WTC11 (cell line): Measurements from ENCODE around the gene LDLRAD4. TPM values are rescaled to one million over a fixed set of nuclear protein-coding genes. Genes with fewer than 3 reads are reported as not detected.

Experiments used
- ATAC-seq: fragments of 200-7000 bp; cut with Tn5 transposase; 2 replicates; pipeline ENCODE4 v1.10.0; 2021; ENCODE audit warnings: mild to moderate bottlenecking, moderate library complexity
- CTCF ChIA-PET: fragments of 300-600 bp; sonication (Branson Sonifier 250); formaldehyde crosslinking; loops from one replicate; lab custom pipeline; 2021; ENCODE audit warnings: antibody characterized with exemption; lab: Charles Lee
- POLR2A ChIA-PET: fragments of 350-600 bp; sonication (Branson Sonifier 250); formaldehyde crosslinking; loops from one replicate; lab custom pipeline; 2021; ENCODE audit warnings: antibody characterized with exemption; lab: Charles Lee
- DNase-seq: peaks from one replicate; pipeline ENCODE4 v3.0.0; 2021; ENCODE audit warnings: low spot score
- H3K27ac Mint-ChIP-seq: 2 replicates; pipeline ENCODE4 v1.8.0; 2021; ENCODE audit warnings: mixed read lengths
- H3K27me3 Mint-ChIP-seq: 2 replicates; pipeline ENCODE4 v1.8.0; 2021; ENCODE audit warnings: low read depth, mild to moderate bottlenecking, moderate library complexity, mixed read lengths
- H3K36me3 Mint-ChIP-seq: 2 replicates; pipeline ENCODE4 v1.8.0; 2021; ENCODE audit warnings: mixed read lengths
- H3K4me1 Mint-ChIP-seq: 2 replicates; pipeline ENCODE4 v1.8.0; 2022; ENCODE audit warnings: mixed read lengths
- H3K4me3 Mint-ChIP-seq: 2 replicates; pipeline ENCODE4 v1.8.0; 2021; ENCODE audit warnings: mild to moderate bottlenecking, moderate library complexity, mixed read lengths
- H3K9me3 Mint-ChIP-seq: 2 replicates; pipeline ENCODE4 v1.8.0; 2021; ENCODE audit warnings: mixed read lengths
- CBFB ChIP-seq: sonication (generic); formaldehyde crosslinking; IDR thresholded peaks from 2 replicates; pipeline ENCODE4 v1.8.1; 2022; ENCODE audit warnings: mild to moderate bottlenecking, low read depth, missing genetic modification reagents
- CREM ChIP-seq: sonication (generic); formaldehyde crosslinking; IDR thresholded peaks from 2 replicates; pipeline ENCODE4 v1.8.1; 2022; ENCODE audit warnings: mild to moderate bottlenecking, missing genetic modification reagents, moderate library complexity
- EMX1 ChIP-seq: fragments of 250-450 bp; sonication (Bioruptor Pico); IDR thresholded peaks from 2 replicates; pipeline ENCODE4 v1.8.0; 2021; ENCODE audit warnings: mild to moderate bottlenecking
- GRHL2 ChIP-seq: fragments of 250-450 bp; sonication (Bioruptor Pico); IDR thresholded peaks from 2 replicates; pipeline ENCODE4 v1.8.0; 2022; ENCODE audit warnings: mild to moderate bottlenecking, moderate library complexity; ENCODE audit not compliant: insufficient replicate concordance, severe bottlenecking
- NFYB ChIP-seq: sonication (generic); formaldehyde crosslinking; conservative IDR thresholded peaks from 2 replicates; pipeline ENCODE4 v1.8.0; 2022; ENCODE audit warnings: low read depth, missing genetic modification reagents
- NR2C2 ChIP-seq: sonication (generic); formaldehyde crosslinking; IDR thresholded peaks from 2 replicates; pipeline ENCODE4 v1.8.0; 2022; ENCODE audit warnings: mild to moderate bottlenecking, missing genetic modification reagents
- RELA ChIP-seq: sonication (generic); formaldehyde crosslinking; IDR thresholded peaks from 2 replicates; pipeline ENCODE4 v1.8.1; 2022; ENCODE audit warnings: missing genetic modification reagents, mild to moderate bottlenecking, borderline replicate concordance
- TEAD1 ChIP-seq: sonication (generic); formaldehyde crosslinking; IDR thresholded peaks from 2 replicates; pipeline ENCODE4 v1.8.0; 2022; ENCODE audit warnings: mild to moderate bottlenecking, missing genetic modification reagents
- TEAD4 ChIP-seq: sonication (generic); formaldehyde crosslinking; IDR thresholded peaks from 2 replicates; pipeline ENCODE4 v1.8.0; 2022; ENCODE audit warnings: mild to moderate bottlenecking, missing genetic modification reagents
- TP53 ChIP-seq: sonication (generic); formaldehyde crosslinking; IDR thresholded peaks from 2 replicates; pipeline ENCODE4 v1.8.1; 2023; ENCODE audit warnings: mild to moderate bottlenecking, missing genetic modification reagents
- ZBTB21 ChIP-seq: sonication (generic); formaldehyde crosslinking; IDR thresholded peaks from 2 replicates; pipeline ENCODE4 v1.8.1; 2023; ENCODE audit warnings: mild to moderate bottlenecking, missing genetic modification reagents, borderline replicate concordance
- ZNF121 ChIP-seq: sonication (generic); formaldehyde crosslinking; IDR thresholded peaks from 2 replicates; pipeline ENCODE4 v1.8.0; 2023; ENCODE audit warnings: missing genetic modification reagents
- ZNF396 ChIP-seq: fragments of 250-450 bp; sonication (Bioruptor Pico); IDR thresholded peaks from 2 replicates; pipeline ENCODE4 v1.8.0; 2021; ENCODE audit warnings: mild to moderate bottlenecking, moderate library complexity, borderline replicate concordance
- total RNA-seq: library from RNA; stranded (reverse); gene quantifications from 3 replicates; pipeline ENCODE4 v1.2.3, GENCODE V29; 2021
- TF ChIP-seq, protein P1 (sequence below): sonication (generic); formaldehyde crosslinking; IDR thresholded peaks from 2 replicates; pipeline ENCODE4 v1.8.0; 2023; ENCODE audit warnings: mild to moderate bottlenecking, missing genetic modification reagents
- TF ChIP-seq, protein P2 (sequence below): fragments of 250-450 bp; sonication (Bioruptor Pico); IDR thresholded peaks from 2 replicates; pipeline ENCODE4 v2.1.2; 2022; ENCODE audit warnings: mild to moderate bottlenecking, moderate library complexity
- TF ChIP-seq, protein P3 (sequence below): sonication (generic); formaldehyde crosslinking; IDR thresholded peaks from 2 replicates; pipeline ENCODE4 v1.8.1; 2023; ENCODE audit warnings: mild to moderate bottlenecking, missing genetic modification reagents
- TF ChIP-seq, protein P4 (sequence below): sonication (generic); formaldehyde crosslinking; IDR thresholded peaks from 2 replicates; pipeline ENCODE4 v1.8.1; 2022; ENCODE audit warnings: mild to moderate bottlenecking, missing genetic modification reagents, moderate library complexity, borderline replicate concordance
- TF ChIP-seq, protein P5 (sequence below): fragments of 250-450 bp; sonication (Bioruptor Pico); IDR thresholded peaks from 2 replicates; pipeline ENCODE4 v1.9.0; 2021; ENCODE audit warnings: moderate library complexity, mild to moderate bottlenecking, inconsistent platforms, borderline replicate concordance
- TF ChIP-seq, protein P6 (sequence below): fragments of 200-600 bp; IDR thresholded peaks from 2 replicates; pipeline ENCODE4 v1.8.0; 2022; ENCODE audit warnings: antibody characterized with exemption
- TF ChIP-seq, protein P7 (sequence below): sonication (generic); formaldehyde crosslinking; IDR thresholded peaks from 2 replicates; pipeline ENCODE4 v1.8.0; 2022; ENCODE audit warnings: mild to moderate bottlenecking, missing genetic modification reagents

The LDLRAD4 gene
- total RNA-seq, 1 experiment from 2014 or later = 6.2 TPM

DNA sequence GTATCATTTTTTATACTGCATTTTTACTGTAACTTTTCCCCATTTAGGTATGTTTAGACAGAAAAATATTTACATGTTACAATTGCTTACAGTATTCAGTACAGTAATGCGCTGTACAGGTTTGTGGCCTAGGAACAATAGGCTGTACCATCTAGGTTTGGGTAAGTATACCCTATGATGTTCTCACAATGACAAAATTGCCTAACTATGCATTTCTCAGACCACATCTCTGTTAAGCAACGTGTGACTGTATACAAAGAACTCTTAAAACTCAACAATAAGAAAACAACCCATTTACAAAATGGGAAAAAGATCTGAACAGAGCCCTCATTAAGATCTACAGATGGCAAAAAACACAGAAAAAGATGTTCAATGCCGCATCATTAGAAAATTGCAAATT is 478.4 kb downstream of the LDLRAD4 start:
- CTCF ChIA-PET = interaction anchor here (0.6 kb wide), 1 partner anchor 286 kb away, joined by 3 read pairs; no protein-coding TSS in a partner anchor
- DNase-seq (no peak), ATAC-seq (no peak)
- POLR2A ChIA-PET = no interaction called here
- no peaks in the 10 kb centered on the region for H3K4me1 Mint-ChIP-seq
- TF ChIP-seq, protein P1, sequence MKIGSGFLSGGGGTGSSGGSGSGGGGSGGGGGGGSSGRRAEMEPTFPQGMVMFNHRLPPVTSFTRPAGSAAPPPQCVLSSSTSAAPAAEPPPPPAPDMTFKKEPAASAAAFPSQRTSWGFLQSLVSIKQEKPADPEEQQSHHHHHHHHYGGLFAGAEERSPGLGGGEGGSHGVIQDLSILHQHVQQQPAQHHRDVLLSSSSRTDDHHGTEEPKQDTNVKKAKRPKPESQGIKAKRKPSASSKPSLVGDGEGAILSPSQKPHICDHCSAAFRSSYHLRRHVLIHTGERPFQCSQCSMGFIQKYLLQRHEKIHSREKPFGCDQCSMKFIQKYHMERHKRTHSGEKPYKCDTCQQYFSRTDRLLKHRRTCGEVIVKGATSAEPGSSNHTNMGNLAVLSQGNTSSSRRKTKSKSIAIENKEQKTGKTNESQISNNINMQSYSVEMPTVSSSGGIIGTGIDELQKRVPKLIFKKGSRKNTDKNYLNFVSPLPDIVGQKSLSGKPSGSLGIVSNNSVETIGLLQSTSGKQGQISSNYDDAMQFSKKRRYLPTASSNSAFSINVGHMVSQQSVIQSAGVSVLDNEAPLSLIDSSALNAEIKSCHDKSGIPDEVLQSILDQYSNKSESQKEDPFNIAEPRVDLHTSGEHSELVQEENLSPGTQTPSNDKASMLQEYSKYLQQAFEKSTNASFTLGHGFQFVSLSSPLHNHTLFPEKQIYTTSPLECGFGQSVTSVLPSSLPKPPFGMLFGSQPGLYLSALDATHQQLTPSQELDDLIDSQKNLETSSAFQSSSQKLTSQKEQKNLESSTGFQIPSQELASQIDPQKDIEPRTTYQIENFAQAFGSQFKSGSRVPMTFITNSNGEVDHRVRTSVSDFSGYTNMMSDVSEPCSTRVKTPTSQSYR (CRISPR knock-in tag) = no peak
- TF ChIP-seq, protein P2, sequence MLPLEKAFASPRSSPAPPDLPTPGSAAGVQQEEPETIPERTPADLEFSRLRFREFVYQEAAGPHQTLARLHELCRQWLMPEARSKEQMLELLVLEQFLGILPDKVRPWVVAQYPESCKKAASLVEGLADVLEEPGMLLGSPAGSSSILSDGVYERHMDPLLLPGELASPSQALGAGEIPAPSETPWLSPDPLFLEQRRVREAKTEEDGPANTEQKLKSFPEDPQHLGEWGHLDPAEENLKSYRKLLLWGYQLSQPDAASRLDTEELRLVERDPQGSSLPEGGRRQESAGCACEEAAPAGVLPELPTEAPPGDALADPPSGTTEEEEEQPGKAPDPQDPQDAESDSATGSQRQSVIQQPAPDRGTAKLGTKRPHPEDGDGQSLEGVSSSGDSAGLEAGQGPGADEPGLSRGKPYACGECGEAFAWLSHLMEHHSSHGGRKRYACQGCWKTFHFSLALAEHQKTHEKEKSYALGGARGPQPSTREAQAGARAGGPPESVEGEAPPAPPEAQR (CRISPR knock-in tag) = no peak
- TF ChIP-seq CBFB (CRISPR knock-in tag) (no peak), ZNF396 (CRISPR knock-in tag) (no peak), EMX1 (CRISPR knock-in tag) (no peak), RELA (CRISPR knock-in tag) (no peak), CREM (CRISPR knock-in tag) (no peak), ZBTB21 (CRISPR knock-in tag) (no peak), GRHL2 (CRISPR knock-in tag) (no peak), NR2C2 (CRISPR knock-in tag) (no peak), TEAD1 (CRISPR knock-in tag) (no peak), TEAD4 (no peak), ZNF121 (CRISPR knock-in tag) (no peak), TP53 (CRISPR knock-in tag) (no peak), NFYB (CRISPR knock-in tag) (no peak)
- TF ChIP-seq, protein P3, sequence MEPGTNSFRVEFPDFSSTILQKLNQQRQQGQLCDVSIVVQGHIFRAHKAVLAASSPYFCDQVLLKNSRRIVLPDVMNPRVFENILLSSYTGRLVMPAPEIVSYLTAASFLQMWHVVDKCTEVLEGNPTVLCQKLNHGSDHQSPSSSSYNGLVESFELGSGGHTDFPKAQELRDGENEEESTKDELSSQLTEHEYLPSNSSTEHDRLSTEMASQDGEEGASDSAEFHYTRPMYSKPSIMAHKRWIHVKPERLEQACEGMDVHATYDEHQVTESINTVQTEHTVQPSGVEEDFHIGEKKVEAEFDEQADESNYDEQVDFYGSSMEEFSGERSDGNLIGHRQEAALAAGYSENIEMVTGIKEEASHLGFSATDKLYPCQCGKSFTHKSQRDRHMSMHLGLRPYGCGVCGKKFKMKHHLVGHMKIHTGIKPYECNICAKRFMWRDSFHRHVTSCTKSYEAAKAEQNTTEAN (CRISPR knock-in tag) = no peak
- TF ChIP-seq, protein P4, sequence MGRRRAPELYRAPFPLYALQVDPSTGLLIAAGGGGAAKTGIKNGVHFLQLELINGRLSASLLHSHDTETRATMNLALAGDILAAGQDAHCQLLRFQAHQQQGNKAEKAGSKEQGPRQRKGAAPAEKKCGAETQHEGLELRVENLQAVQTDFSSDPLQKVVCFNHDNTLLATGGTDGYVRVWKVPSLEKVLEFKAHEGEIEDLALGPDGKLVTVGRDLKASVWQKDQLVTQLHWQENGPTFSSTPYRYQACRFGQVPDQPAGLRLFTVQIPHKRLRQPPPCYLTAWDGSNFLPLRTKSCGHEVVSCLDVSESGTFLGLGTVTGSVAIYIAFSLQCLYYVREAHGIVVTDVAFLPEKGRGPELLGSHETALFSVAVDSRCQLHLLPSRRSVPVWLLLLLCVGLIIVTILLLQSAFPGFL (CRISPR knock-in tag) = no peak
- TF ChIP-seq, protein P5, sequence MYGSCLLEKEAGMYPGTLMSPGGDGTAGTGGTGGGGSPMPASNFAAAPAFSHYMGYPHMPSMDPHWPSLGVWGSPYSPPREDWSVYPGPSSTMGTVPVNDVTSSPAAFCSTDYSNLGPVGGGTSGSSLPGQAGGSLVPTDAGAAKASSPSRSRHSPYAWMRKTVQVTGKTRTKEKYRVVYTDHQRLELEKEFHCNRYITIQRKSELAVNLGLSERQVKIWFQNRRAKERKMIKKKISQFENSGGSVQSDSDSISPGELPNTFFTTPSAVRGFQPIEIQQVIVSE (CRISPR knock-in tag) = no peak
- TF ChIP-seq, protein P6, sequence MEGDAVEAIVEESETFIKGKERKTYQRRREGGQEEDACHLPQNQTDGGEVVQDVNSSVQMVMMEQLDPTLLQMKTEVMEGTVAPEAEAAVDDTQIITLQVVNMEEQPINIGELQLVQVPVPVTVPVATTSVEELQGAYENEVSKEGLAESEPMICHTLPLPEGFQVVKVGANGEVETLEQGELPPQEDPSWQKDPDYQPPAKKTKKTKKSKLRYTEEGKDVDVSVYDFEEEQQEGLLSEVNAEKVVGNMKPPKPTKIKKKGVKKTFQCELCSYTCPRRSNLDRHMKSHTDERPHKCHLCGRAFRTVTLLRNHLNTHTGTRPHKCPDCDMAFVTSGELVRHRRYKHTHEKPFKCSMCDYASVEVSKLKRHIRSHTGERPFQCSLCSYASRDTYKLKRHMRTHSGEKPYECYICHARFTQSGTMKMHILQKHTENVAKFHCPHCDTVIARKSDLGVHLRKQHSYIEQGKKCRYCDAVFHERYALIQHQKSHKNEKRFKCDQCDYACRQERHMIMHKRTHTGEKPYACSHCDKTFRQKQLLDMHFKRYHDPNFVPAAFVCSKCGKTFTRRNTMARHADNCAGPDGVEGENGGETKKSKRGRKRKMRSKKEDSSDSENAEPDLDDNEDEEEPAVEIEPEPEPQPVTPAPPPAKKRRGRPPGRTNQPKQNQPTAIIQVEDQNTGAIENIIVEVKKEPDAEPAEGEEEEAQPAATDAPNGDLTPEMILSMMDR = no peak
- TF ChIP-seq, protein P7, sequence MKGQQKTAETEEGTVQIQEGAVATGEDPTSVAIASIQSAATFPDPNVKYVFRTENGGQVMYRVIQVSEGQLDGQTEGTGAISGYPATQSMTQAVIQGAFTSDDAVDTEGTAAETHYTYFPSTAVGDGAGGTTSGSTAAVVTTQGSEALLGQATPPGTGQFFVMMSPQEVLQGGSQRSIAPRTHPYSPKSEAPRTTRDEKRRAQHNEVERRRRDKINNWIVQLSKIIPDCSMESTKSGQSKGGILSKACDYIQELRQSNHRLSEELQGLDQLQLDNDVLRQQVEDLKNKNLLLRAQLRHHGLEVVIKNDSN (CRISPR knock-in tag) = no peak
- H3K27ac Mint-ChIP-seq = no peak overlapping the region
- no peak overlapping the region for H3K4me3 Mint-ChIP-seq
- H3K9me3 Mint-ChIP-seq = peaks cover 70% of the 10 kb centered on the region
- no peaks in the 10 kb centered on the region for H3K27me3 Mint-ChIP-seq
- H3K36me3 Mint-ChIP-seq = peaks cover 61% of the 10 kb centered on the region
